Skin of body (tissue), 2 donors: Measurements from ENCODE around the gene FNIP2. TPM values are rescaled to one million over a fixed set of nuclear protein-coding genes. Genes with fewer than 3 reads are reported as not detected.
"Not testable (repeated sequence)": the region's sequence is repeated elsewhere in the genome, so short reads cannot be mapped to it uniquely, and the experiment has no call there.

Source experiments
- DNase-seq: peaks from one replicate; lab custom pipeline; 2025; lab: John Stamatoyannopoulos, UW
- total RNA-seq: library from RNA; depleted of rRNA; stranded (reverse); fragments of >200 nt; gene quantifications from one replicate; pipeline ENCODE4 v1.2.3, GENCODE V29; 2014

FNIP2 gene
- total RNA-seq, 1 donor from 2014 or later, result 35.8 TPM

DNA sequence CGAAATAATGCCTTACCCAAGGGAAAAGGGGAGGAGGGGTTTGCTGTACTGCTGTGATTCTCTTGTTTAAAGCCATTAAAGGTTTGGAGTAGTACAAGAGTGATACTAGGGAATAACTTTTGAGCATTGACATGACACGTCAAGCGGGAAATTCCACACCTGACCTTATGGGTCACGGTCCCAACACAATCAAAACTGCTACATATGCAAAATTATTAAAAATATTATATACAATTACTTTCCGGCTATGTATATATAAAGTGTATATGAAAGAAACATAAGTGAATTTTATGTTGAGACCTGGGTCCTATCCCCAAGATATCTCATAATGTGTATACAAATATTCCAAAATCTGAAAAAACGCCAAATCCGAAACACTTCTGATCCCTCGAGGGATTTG, 21.0 kb downstream of the FNIP2 start:
- DNase-seq, result no peak

DNA sequence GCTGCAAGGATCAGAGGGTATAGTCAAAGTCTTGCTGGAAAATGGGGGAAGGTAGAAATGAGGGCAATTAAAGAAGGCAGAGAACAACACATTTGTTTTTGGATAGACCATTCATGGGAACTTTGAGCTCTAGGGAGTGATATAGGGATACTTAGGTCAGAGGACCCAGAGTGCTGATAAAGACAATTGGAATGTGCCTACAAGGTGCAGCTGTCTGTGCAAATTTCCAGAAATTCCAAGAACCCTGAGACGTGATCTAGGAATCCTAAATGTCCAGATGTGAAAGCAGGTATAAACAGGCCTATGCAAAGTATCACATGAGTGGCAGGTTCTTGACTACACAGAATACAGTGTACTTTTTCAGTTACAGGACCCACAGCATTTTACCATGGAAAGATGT, 24.2 kb downstream of the FNIP2 start:
- no peak for DNase-seq

DNA sequence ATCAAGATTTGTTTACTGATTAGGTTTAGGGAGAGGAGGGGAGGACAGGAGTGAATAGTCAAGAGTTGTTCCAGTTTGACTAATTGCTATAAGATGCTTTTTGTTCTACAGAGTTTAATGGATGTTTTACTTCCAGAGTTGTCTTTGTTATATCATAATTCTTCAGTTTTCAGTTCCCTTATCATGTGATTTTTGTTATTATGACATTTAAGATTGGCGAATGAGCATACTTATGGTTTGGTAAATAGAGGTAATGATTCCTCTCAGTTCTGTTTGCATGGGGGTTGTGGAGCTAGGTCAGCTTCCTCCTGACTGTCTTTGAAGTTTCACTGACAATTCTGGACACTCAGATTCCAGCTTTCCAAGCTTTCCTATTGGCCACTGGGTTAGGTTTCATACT, 24.6 kb downstream of the FNIP2 start:
- not testable (repeated sequence) for DNase-seq

DNA sequence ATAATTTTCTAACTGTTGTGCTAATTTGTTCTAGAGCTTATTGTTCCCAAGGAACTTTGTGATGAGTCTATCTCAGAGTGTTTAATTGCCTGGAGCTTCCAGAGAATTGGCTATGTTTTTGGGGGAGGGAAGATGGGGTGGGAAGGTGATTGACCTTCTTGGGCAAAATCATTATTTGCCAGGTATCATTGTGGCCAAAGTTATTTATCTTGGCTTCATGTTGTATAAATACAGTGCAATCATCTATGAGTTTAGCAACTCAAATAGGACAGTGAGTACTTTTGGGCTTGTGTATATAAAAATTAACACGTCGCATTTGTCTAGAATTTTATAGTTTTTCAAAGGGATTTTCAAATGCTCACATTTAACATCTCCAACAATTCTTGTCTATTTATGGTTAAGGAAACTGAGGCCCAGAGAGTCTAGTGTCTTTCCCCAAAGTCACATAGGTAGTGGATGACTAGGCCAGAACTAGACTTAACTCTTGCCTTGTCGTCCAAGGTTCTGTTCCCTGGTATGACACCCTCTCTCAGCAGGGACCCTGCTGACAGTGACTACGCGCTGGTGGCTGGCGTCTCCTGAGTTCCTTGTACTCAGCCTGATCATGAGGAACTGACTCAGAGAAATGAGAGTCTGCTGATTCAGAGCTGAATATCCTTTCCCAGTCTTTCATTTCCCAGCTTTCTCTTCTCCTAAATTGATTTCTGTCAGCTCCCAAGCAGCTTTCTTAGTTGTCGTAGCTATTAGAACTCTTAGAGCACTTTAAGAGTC, 27.7 kb downstream of the FNIP2 start:
- DNase-seq, result no peak

DNA sequence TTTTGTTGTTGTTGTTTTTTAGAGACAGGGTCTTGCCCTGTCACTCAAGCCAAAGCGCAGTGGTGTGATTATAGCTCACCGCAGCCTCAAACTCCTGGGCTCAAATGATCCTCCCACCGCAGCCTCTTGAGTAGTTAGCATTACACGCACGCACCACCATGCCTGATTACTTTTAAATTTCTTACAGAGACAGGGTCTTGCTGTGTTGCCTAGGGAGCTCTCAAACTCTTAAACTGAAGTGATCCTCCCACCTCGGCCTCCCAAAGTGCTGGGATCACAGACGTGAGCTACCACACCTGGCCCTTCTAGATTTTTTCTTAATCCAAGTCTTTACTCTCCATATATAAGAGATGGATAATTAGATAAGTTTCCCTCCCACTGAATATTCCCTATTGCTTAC, 29.2 kb downstream of the FNIP2 start:
- no peak for DNase-seq

DNA sequence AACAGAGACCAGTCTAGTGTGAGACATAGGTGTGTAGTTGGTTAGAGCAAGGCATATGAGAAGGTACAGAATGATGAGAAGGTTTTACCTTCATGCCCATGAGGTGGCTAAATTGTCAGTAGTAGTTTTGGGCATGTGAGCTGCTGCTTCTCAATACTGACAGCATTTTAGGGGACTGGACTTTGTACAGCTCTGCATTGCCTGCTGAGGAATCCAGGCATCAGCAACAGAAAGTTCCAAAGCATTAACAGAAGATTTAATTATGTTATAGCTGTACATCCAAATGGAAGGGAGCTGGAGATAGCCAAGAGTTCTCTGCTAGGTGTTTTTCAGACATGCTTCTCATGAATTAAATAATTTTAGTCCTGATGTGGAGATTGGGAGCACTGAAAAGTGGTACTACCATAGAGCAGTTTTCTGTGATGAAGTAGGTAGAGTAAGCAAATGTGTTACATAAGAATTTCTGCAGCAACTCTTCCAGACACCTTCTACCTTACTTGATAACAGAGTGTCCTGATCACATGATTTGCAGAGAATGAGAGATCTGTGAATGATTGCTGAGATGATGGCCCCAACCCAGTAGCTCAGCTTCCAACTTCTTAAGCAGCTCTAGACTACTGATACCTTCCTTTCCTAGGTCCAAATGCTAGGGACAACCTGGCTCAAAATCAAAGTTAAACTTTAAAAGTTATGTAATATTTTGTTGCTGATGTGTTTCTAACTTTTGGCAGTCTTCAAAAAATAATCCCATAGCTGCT, 30.4 kb downstream of the FNIP2 start:
- no peak for DNase-seq

DNA sequence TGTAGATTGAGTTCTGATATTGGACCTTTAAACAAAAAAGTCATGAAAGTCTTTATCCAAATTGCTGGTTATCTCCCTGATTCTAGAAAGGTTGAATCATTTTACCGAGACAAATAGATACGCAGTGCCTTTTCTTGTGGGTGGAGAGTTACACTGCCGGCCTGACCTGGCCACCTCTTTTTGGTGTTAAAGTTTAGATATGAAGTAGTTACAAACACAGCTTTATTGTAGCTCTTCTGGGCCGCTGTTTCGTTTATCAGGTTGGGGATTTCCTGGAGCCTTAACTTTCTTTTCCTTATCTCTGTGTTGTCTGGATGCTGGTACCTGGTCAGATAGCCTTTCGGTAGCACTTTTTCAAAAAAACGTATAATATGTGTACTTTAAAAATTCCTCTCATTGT, 31.0 kb downstream of the FNIP2 start:
- DNase-seq, result no peak

DNA sequence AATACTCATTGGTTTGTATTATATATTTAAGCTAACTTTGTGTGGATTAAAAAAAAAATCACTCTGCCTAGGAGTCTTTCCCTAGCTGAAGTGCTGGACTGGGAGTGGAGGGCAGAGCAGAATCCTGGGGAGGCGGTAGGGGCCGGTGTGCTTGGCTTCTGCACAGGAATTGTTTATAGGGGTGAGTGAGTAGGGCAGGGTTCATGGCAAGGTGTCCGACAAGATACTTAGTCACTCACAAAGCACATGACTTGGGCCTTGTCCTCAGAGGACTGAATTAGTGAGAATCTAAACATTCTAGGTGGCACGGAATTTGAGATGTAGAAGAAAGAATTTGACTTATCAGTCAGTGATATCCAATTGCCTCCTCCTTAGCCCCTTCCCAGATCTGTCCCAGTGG, 32.2 kb downstream of the FNIP2 start:
- no peak for DNase-seq

DNA sequence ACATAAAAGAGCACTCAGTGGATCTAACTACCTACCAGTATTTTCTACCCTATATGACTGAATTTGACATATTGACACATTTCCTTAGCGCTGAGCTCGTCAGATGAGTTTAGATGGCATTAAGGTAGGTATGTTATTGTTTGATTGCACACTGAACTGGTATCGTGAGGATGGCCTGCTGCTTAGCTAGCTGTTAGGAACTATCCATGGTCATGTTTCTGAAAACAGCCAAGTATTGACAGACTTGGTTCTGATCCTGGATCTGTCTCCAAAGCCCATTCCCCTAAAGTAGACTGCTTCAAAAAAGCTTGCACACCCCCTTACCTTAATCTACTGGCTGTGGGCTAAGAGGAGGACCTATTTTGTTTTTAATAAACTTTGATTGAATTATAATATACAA, 32.9 kb downstream of the FNIP2 start:
- DNase-seq, result no peak

DNA sequence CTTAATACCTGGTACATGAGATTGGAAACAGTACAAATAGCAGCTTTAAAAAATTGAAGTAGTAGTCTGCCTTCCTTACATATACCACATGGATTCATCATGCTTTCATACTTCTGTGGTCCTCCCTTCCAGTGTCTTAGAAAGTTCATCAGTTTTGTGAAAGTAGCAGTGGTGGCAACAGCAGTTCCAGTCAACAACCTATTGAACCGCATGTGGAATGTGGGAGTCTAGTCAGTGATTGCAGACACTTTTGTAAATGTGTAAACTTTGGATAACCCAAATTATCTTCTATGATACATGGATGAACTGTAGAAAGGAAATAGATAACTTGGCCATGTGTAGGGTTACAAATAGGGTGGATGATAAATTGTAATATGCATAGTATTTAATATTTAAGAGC, 34.1 kb downstream of the FNIP2 start:
- no peak for DNase-seq

DNA sequence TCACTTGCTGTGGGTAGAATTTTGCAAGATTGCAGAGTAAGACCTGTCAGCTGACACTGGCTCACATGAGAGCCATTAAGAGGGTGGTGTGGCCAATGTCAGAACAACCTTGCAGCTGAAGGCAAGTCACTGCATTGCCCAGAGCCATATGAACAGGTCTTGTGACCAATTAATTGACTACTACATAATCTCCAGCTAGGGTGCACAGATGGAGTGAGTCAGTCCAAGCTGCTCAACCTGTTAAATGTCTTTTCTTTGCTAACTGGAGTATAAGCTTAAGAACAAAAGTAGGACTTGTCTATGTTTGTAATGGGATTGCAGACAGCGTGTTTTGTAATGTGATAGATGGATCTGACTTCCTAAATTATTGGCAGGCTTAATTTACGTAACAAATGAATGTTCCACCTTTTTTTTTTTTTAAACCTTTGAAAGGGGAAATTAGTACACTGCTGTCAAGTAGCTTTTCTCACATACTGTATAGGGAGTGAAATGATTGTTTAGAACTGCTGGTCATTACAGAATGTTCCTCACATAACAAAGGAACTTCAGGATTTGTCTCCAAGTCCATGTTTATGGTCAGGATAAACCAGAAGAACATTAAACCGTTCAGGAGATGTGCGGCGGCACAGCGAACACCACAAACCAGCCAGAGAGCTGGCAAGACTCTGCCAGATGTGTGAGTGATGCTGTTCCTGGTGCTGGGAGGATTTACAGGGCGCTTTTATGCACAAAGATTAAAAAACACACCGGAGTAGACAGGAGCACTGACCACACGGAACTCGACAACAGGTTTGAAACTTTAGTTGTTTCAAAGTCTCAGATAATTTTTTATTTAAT, 37.0 kb downstream of the FNIP2 start:
- DNase-seq, result no peak

DNA sequence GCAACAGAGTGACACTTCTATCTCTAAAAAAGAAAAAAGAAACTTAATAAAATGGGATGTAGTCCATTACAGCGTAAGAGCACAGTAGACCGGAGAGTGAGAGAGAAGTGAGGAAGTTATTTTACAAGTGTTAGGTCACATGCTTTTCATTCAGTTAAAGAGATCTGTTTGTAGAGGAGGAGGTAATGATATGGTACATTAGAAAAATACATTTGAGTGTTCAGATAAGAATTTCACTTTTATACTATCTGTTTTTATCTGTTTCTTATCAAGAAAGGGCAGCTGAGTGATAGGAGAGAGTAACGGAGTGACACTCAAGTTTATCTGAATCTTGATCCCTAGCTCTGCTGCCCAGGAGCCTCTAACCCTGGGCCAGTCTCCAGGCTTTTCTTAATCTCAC, 38.9 kb downstream of the FNIP2 start:
- DNase-seq, result no peak

DNA sequence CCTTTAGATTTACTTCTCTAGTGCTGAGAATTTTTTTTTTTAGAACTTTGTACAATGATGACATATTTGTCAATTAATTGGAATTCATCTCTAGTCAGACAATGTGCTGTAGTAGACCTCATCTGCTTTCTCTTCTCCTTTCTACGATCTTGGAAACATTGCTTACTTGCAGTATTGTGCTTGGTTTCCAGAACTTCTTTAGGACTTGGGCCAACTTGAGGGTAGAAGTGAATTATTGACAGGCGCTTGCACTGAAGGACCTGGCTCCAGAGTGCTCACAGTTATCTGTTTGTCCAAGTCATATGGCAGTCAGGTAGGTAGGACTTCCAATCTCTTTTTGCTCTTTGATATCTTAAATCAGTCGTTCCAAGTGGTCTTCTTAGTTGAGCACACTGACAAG, 39.6 kb downstream of the FNIP2 start:
- DNase-seq, result no peak

DNA sequence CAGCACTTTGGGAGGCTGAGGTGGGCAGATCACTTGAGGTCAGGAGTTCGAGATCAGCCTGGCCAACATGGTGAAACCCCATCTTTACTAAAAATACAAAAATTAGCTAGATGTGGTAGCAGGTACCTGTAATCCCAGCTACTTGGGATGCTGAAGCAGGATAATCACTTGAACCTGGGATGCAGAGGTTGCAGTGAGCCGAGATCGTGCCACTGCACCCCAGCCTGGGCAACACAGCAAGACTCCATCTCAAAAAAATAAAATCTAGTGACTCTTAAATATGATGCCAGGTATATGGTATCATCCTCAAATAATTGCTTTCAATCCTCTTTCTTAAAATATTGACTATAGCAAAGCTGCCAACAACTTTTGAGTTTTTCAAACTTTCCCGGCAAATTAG, 40.4 kb downstream of the FNIP2 start:
- not testable (repeated sequence) for DNase-seq

DNA sequence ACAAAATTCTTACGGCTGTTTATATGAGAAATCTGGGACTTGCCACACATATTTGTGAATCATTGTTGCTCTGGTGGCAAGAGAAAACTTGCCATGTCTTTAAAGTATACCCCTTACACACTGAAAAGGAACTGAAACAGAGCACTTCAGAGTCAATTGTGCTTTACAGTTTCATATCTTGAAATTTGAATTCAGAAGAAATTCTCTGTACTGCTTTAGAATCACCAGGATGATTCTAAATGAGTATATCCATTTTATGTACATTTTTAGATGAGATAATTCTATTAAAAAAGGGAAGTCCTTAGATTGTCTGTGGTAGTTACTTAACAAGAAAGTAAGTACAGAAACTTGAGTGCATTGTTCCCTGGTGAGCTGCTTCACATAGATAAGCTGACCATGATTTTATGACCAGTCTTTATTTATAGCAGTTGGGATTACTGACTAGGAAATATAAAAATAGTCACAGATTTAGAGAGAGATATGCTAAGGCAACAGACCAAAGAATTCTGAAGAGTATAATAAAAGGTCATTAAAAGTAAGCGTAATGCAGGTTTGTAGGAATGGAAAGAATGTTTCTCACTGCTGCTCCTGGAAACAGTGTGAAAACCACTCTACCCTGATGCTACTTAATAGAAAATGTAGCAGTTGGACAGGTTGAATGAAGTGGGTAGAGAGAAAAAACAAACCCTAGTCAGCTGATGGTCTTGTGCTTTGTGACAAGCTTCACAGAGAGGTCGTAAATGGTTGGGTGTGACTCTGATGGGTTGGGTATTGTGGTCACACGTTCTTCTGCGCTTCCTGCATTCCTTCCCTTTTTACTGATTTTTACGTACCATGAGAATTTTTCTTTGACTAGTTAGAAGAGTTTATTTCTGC, 41.0 kb downstream of the FNIP2 start:
- DNase-seq, result peak; percentile 49

DNA sequence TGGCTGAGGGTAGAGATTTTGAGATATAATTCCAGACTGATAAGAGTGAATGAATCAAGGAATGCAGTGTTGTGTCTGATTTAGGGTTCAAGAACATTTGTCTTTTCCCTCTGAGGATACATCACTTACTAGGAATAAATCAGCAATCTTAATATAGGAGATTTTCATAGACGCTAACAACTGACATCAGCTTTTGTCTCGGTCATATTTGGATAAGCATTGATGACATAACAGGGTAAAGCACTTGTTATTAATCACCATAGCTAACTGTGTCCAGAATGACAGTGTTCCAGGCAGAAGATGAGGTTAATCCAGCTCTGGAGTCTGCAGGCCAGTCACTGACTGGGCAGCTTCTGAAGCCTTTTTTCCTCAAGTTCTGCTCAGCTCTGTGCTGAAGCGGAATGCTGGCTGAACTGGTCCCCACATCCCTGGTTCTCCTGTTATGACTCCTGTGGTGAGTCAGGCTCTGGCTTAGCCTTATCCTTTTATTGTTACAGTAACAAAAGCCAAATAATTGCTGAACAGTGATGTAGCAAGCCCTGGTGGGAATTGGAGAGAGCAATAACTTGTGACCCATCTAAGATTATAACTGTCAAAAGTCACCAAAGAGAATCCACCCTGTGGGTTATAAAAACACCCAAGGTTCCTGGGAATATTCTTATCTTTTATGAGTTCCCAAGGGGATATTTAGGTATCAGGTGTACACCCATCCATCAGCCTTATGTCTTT, 41.8 kb downstream of the FNIP2 start:
- peak; percentile 65 for DNase-seq

DNA sequence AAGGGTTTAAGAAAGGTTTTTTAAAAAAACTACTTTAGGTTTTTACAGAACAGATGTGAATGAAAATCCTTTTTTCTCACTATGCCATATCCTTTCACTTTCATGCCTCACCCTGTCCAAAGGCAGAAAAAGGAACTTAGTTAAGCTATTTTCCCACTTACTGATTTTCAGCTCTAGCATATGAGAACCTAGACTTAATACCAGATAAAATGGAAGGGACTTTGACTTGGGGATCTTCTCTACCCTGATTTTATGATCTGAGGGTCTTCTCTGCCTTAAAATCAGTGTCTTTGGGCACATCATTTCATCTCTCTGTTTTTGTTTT, 42.4 kb downstream of the FNIP2 start:
- no peak for DNase-seq

DNA sequence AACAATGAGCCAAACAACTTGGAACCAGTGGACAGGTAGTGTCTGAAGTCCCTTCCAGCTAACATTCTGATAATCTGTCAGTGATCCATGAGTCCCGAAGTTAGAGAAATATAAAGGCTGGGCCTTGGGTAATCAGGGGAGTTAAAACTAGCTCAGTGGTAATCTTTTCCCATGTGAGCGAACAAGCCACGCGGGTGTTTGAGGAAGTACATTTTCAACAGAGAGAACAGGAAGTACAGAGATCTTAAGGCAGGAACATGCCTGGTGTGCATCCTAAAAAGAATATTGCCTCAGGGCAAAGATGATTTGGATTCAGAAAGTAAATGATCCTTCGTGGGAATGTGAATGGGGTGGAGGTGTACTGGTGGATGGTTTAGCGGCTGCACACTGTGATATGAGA, 42.9 kb downstream of the FNIP2 start:
- peak; percentile 18 for DNase-seq

DNA sequence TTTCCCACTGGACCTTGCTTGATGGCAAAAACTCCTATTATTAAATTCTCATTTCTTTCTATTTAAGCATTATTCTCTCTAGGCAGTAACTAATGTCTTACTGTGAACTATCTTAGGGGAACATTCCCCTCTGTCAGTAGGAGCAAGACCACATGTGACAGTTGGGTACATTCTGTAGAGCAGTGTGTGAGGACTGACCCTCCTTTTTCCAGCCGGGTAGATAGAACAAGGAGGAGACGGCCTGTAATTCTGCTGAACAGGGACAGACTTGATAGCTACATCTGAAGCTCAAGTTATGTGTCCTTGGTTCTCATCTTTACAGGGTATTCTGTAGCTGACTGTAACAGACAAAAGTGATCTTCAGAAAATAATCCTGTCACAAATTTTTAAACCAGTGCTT, 43.3 kb downstream of the FNIP2 start:
- DNase-seq, result no peak

DNA sequence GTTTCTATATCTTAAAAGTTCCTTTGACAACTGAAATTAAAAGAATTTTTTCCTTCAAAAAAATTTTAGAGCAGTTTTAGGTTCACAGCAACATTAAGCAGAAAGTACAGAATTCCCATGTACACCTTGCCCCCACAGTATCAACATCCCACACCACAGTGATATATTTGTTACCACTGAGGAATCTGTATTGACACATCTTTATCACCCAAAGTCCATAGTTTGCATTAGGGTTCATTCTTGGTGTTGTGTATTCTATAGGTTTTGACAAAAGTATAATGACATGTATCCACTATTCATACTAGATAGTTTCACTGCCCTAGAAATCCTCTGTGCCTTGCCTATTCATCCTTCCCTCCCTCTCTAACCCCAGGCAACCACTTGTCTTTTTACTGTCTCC, 43.7 kb downstream of the FNIP2 start:
- DNase-seq, result no peak

DNA sequence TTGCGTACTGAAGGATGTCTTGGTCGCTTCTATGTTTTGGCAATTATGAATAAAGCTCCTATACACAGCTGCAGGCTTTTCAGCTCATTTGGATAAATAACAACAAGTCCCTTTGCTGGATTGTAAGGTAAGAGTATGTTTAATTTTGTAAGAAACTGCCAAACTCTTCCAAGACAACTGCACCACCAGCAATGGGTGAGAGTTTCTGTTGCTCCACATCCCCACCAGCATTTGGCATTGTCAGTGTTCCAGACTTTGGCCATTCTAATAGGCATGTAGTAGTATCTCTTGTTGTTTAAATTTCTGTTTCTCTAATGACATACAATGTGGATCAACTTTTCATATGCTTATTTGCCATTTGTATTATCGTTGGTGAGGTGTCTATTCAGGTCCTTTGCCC, 44.3 kb downstream of the FNIP2 start:
- DNase-seq, result no peak
